Breast epithelium (tissue), 3 donors: ENCODE measurements around the gene SOS2.

Source experiments
- POLR2AphosphoS5 ChIP-seq, 3 donors: sonication (generic); formaldehyde crosslinking; IDR thresholded peaks; one replicate each; pipeline ENCODE4 v1.6.1; 2017; ENCODE audit warnings: antibody characterized with exemption in 3 of 3
- TF ChIP-seq, protein P1 (sequence below), 3 donors: fragments of 450-650 bp; IDR thresholded peaks; one replicate each; pipeline ENCODE4 v1.5.1; 2016 to 2017; ENCODE audit warnings: antibody characterized with exemption in 3 of 3, mild to moderate bottlenecking in 3 of 3, moderate library complexity in 3 of 3

DNA sequence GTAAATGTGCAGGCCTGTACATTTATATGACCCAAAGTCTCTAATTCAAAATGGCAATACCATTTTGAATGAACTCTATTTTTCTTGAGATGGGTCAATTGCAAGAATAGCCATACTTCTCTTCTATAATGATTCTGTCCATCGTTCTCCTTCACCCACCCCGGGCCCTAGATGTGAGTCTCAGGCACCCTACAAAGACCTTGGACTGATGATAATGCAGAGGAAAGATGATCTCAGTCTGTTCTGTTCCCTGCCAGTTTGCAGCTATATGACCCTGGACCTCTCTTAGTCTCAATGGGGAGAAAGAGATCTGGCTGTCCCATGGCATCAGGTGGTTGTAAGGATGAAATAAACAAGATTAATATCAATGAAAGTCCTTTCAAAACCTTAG is 145.1 kb downstream of the SOS2 start:
- TF ChIP-seq, protein P1, sequence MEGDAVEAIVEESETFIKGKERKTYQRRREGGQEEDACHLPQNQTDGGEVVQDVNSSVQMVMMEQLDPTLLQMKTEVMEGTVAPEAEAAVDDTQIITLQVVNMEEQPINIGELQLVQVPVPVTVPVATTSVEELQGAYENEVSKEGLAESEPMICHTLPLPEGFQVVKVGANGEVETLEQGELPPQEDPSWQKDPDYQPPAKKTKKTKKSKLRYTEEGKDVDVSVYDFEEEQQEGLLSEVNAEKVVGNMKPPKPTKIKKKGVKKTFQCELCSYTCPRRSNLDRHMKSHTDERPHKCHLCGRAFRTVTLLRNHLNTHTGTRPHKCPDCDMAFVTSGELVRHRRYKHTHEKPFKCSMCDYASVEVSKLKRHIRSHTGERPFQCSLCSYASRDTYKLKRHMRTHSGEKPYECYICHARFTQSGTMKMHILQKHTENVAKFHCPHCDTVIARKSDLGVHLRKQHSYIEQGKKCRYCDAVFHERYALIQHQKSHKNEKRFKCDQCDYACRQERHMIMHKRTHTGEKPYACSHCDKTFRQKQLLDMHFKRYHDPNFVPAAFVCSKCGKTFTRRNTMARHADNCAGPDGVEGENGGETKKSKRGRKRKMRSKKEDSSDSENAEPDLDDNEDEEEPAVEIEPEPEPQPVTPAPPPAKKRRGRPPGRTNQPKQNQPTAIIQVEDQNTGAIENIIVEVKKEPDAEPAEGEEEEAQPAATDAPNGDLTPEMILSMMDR (IDR thresholded peaks at IDR 0.05): no peak
- TF ChIP-seq POLR2AphosphoS5 (IDR thresholded peaks at IDR 0.05): no peak
